H1 (cell line): ENCODE data around the gene SLC51B. TPM values are rescaled to one million over a fixed set of nuclear protein-coding genes. Genes with fewer than 3 reads are reported as not detected.

ENCODE experiments used
- CTCF ChIA-PET: fragments of 300-600 bp; sonication (Branson Sonifier 250); formaldehyde crosslinking; loops from one replicate; lab custom pipeline; 2021; ENCODE audit not compliant: partially characterized antibody; lab: Charles Lee
- POLR2A ChIA-PET: fragments of 300-600 bp; sonication (Branson Sonifier 250); formaldehyde crosslinking; loops from one replicate; lab custom pipeline; 2021; ENCODE audit warnings: inconsistent platforms; ENCODE audit not compliant: partially characterized antibody; lab: Charles Lee
- DNase-seq, 2 experiments: peaks; one replicate each; pipeline versions ENCODE4 v3.0.0 to v3.0.0-alpha.2; 2010 to 2022; ENCODE audit warnings: low spot score in 2 of 2, low read depth in 1 of 2, mixed read lengths in 1 of 2
- FAIRE-seq: peaks from 2 replicates; lab custom pipeline; 2011; peaks lifted over from hg19 to GRCh38; lab: Jason Lieb, UNC
- H2AFZ ChIP-seq: 2 replicates; pipeline ENCODE4 v1.8.1; 2012; ENCODE audit warnings: low read length, inconsistent platforms
- H2AK5ac ChIP-seq: 2 replicates; pipeline ENCODE4 v1.6.1; 2013; ENCODE audit warnings: low read depth, low read length
- H2BK120ac ChIP-seq: replicated peaks from 2 replicates; pipeline ENCODE3; 2013; ENCODE audit warnings: low read depth, low read length, inconsistent platforms
- H2BK12ac ChIP-seq: 2 replicates; pipeline ENCODE4 v1.6.1; 2013; ENCODE audit warnings: low read depth, low read length
- H2BK15ac ChIP-seq: 2 replicates; pipeline ENCODE4 v1.6.1; 2013; ENCODE audit warnings: low read length
- H2BK20ac ChIP-seq: 2 replicates; pipeline ENCODE4 v1.6.1; 2013; ENCODE audit warnings: low read length
- H2BK5ac ChIP-seq: 2 replicates; pipeline ENCODE4 v1.6.1; 2013; ENCODE audit warnings: low read depth, low read length
- H3K14ac ChIP-seq: 2 replicates; pipeline ENCODE4 v1.6.1; 2013; ENCODE audit warnings: inconsistent platforms; ENCODE audit not compliant: insufficient read length
- H3K18ac ChIP-seq: 2 replicates; pipeline ENCODE4 v1.6.1; 2013; ENCODE audit warnings: low read length; ENCODE audit errors: extremely low read depth
- H3K23ac ChIP-seq: 2 replicates; pipeline ENCODE4 v1.6.1; 2013; ENCODE audit warnings: inconsistent platforms; ENCODE audit not compliant: insufficient read length
- H3K23me2 ChIP-seq: 2 replicates; pipeline ENCODE4 v1.6.1; 2013; ENCODE audit warnings: low read depth, low read length
- H3K27ac ChIP-seq: 2 replicates; pipeline ENCODE4 v1.6.1; 2011; ENCODE audit warnings: low read depth, low read length, inconsistent platforms
- H3K27me3 ChIP-seq, 4 experiments: replicated peaks in 1 of 4; 1 replicate in 1 of 4; 2 replicates in 3 of 4; pipeline versions ENCODE4 v1.6.1 to v1.8.1; 2011 to 2013; ENCODE audit warnings: low read length in 3 of 4, mild to moderate bottlenecking in 3 of 4, inconsistent platforms in 2 of 4, mixed read lengths in 2 of 4, moderate library complexity in 1 of 4; ENCODE audit not compliant: control insufficient read depth in 3 of 4, insufficient read depth in 3 of 4; ENCODE audit errors: extremely low read depth in 1 of 4
- H3K36me3 ChIP-seq, 4 experiments: 2 replicates each; pipeline versions ENCODE4 v1.6.1 to v1.8.1; 2011 to 2013; ENCODE audit warnings: mild to moderate bottlenecking in 4 of 4, low read length in 3 of 4, moderate library complexity in 2 of 4, control low read depth in 1 of 4, inconsistent platforms in 1 of 4; ENCODE audit not compliant: insufficient read depth in 4 of 4, control insufficient read depth in 2 of 4
- H3K4ac ChIP-seq: replicated peaks from 2 replicates; pipeline ENCODE3; 2013; ENCODE audit warnings: low read length, low read depth, mixed read lengths, inconsistent platforms; ENCODE audit not compliant: insufficient read length
- H3K4me1 ChIP-seq, 4 experiments: replicated peaks in 1 of 4; 1 replicate in 1 of 4; 2 replicates in 3 of 4; pipeline versions ENCODE4 v1.6.1 to v1.8.1; 2011 to 2013; ENCODE audit warnings: low read length in 3 of 4, inconsistent platforms in 2 of 4, mixed read lengths in 1 of 4; ENCODE audit not compliant: insufficient read depth in 4 of 4, control insufficient read depth in 3 of 4
- H3K4me2 ChIP-seq, 2 experiments: 2 replicates each; pipeline versions ENCODE4 v1.6.1 to v1.8.1; 2011 to 2013; ENCODE audit warnings: low read depth in 2 of 2, low read length in 2 of 2, control low read depth in 1 of 2, inconsistent platforms in 1 of 2, mild to moderate bottlenecking in 1 of 2; ENCODE audit not compliant: insufficient read depth in 1 of 2
- H3K4me3 ChIP-seq, 4 experiments: fragments of 200-600, 300-600 bp in 1 of 4; sonication (generic), shearing (Covaris generic), sonication (Bioruptor Twin) in 1 of 4; 2 replicates each; pipeline versions ENCODE4 v1.5.1 to v1.8.1; 2011 to 2016; ENCODE audit warnings: low read length in 4 of 4, low read depth in 3 of 4, control low read depth in 2 of 4, inconsistent platforms in 2 of 4, mild to moderate bottlenecking in 2 of 4, mixed read lengths in 1 of 4, moderate library complexity in 1 of 4; ENCODE audit not compliant: insufficient read depth in 2 of 4; ENCODE audit errors: extremely low read depth in 1 of 4
- H3K56ac ChIP-seq: replicated peaks from 2 replicates; pipeline ENCODE3; 2013; ENCODE audit warnings: low read depth, mild to moderate bottlenecking, mixed read lengths, low read length, inconsistent platforms; ENCODE audit not compliant: insufficient read length
- H3K79me1 ChIP-seq: 2 replicates; pipeline ENCODE4 v1.6.1; 2013; ENCODE audit warnings: low read depth, low read length, control low read depth
- H3K79me2 ChIP-seq, 2 experiments: 2 replicates each; pipeline versions ENCODE4 v1.6.1 to v1.8.1; 2012 to 2013; ENCODE audit warnings: low read length in 2 of 2, mild to moderate bottlenecking in 2 of 2, inconsistent platforms in 1 of 2; ENCODE audit not compliant: insufficient read depth in 2 of 2, control insufficient read depth in 1 of 2
- H3K9ac ChIP-seq, 4 experiments: replicated peaks in 1 of 4; 1 replicate in 1 of 4; 2 replicates in 3 of 4; pipeline versions ENCODE4 v1.6.1 to v1.8.1; 2011 to 2013; ENCODE audit warnings: low read depth in 3 of 4, low read length in 3 of 4, control low read depth in 2 of 4, mild to moderate bottlenecking in 2 of 4, moderate library complexity in 2 of 4, inconsistent platforms in 1 of 4; ENCODE audit errors: extremely low read depth in 1 of 4
- H3K9me3 ChIP-seq, 2 experiments: 2 replicates each; pipeline versions ENCODE4 v1.6.1 to v1.8.1; 2012 to 2013; ENCODE audit warnings: mild to moderate bottlenecking in 2 of 2, moderate library complexity in 2 of 2, control low read depth in 1 of 2, inconsistent platforms in 1 of 2, low read depth in 1 of 2, low read length in 1 of 2, mixed read lengths in 1 of 2; ENCODE audit not compliant: insufficient read depth in 2 of 2
- H4K20me1 ChIP-seq, 2 experiments: replicated peaks in 1 of 2; 2 replicates each; pipeline versions ENCODE3 to v1.8.1; 2011 to 2013; ENCODE audit warnings: inconsistent platforms in 2 of 2, low read length in 2 of 2, mild to moderate bottlenecking in 1 of 2; ENCODE audit not compliant: insufficient read depth in 2 of 2, control insufficient read depth in 1 of 2
- H4K5ac ChIP-seq: 2 replicates; pipeline ENCODE4 v1.6.1; 2013; ENCODE audit warnings: low read length, low read depth, mixed read lengths, inconsistent platforms; ENCODE audit not compliant: insufficient read length
- H4K8ac ChIP-seq: 2 replicates; pipeline ENCODE4 v1.8.0; 2013; ENCODE audit warnings: mild to moderate bottlenecking, moderate library complexity, low read length, inconsistent platforms; ENCODE audit not compliant: insufficient read depth; ENCODE audit errors: extremely low read depth
- H4K91ac ChIP-seq: replicated peaks from 2 replicates; pipeline ENCODE3; 2013; ENCODE audit warnings: low read length, mixed read lengths, inconsistent platforms; ENCODE audit not compliant: insufficient read length
- BACH1 ChIP-seq: IDR thresholded peaks from 2 replicates; pipeline ENCODE4 v1.6.1; 2012; ENCODE audit warnings: low read length, improper control_type of control experiment
- HDAC2 ChIP-seq, 2 experiments: fragments of 300-600 bp in 1 of 2; sonication (generic) in 1 of 2; IDR thresholded peaks; 2 replicates each; pipeline ENCODE4 v1.6.1; 2011 to 2012; ENCODE audit warnings: low read depth in 2 of 2, low read length in 2 of 2, mild to moderate bottlenecking in 2 of 2, moderate library complexity in 2 of 2, borderline replicate concordance in 1 of 2, inconsistent platforms in 1 of 2
- PHF8 ChIP-seq: fragments of 200-600 bp; sonication (generic); conservative IDR thresholded peaks from 2 replicates; pipeline ENCODE4 v1.7.1; 2012; ENCODE audit warnings: low read depth, mild to moderate bottlenecking, inconsistent platforms, low read length, moderate library complexity
- SIN3A ChIP-seq, 2 experiments: IDR thresholded peaks in 1 of 2; conservative IDR thresholded peaks in 1 of 2; 2 replicates each; pipeline ENCODE4 v1.6.1; 2011 to 2012; ENCODE audit warnings: low read length in 2 of 2, improper control_type of control experiment in 1 of 2, low read depth in 1 of 2, mild to moderate bottlenecking in 1 of 2
- SP1 ChIP-seq: IDR thresholded peaks from 2 replicates; pipeline ENCODE4 v1.6.1; 2011; ENCODE audit warnings: low read depth, low read length
- TEAD4 ChIP-seq: IDR thresholded peaks from 2 replicates; pipeline ENCODE4 v1.6.1; 2012; ENCODE audit warnings: low read depth, low read length, inconsistent platforms, mixed read lengths
- WGBS, 2 experiments: shearing (Covaris generic) in 1 of 2; methylation state at CpG; one replicate each; pipeline versions ENCODE4 v1.1.6 to v1.1.7; 2013 to 2015; ENCODE audit warnings: low lambda C conversion rate in 2 of 2, mixed read lengths in 2 of 2, inconsistent platforms in 1 of 2, low coverage in 1 of 2, missing lambda C conversion rate in 1 of 2; ENCODE audit not compliant: insufficient replicate concordance in 2 of 2, insufficient coverage in 1 of 2, insufficient read length in 1 of 2; ENCODE audit errors: extremely low coverage in 1 of 2, missing lambda C conversion rate in 1 of 2; 5-methylcytosine and 5-hydroxymethylcytosine counted together
- polyA plus RNA-seq, 7 experiments: library from polyadenylated mRNA; depleted of rRNA in 3 of 7; stranded (reverse) in 5 of 7; unstranded in 2 of 7; fragments of >200 nt in 5 of 7; fragments of 200-250 nt in 2 of 7; gene quantifications; 1 replicate in 5 of 7; 2 replicates in 1 of 7; 4 replicates in 1 of 7; pipeline versions ENCODE4 v1.2.1 to v1.2.3, GENCODE V29; 2011 to 2013; ENCODE audit warnings: missing spikeins in 2 of 7, mixed read lengths in 2 of 7
- total RNA-seq: library from RNA; stranded (reverse); fragmentation: NEBNext Ultra II Directional; extraction: Animal tissue kit (Norgen Biotek cat#: 25700); gene quantifications from 2 replicates; pipeline ENCODE4 v1.2.1, GENCODE V29; 2021
- TF ChIP-seq, protein P1 (sequence below): IDR thresholded peaks from 2 replicates; pipeline ENCODE4 v1.6.1; 2012; ENCODE audit warnings: inconsistent platforms

Gene SLC51B
- total and polyA plus RNA-seq, 2 of the 8 experiments (the other 6 are each of a cell fraction or from before 2014, with no cell fraction given) = not detected

GRCh38 chr15:65054333-65055200 lies 9.4 kb downstream of the SLC51B start:
- no peak for FAIRE-seq
- no peak overlapping the region for H3K4ac ChIP-seq
- no peaks in the 10 kb centered on the region for H4K20me1 ChIP-seq
- H3K27ac ChIP-seq = no peak overlapping the region
- no peak overlapping the region for H3K9ac ChIP-seq
- H3K23ac ChIP-seq = no peak overlapping the region
- no peak overlapping the region for H3K4me3 ChIP-seq
- no peak overlapping the region for H3K4me2 ChIP-seq
- no peaks in the 10 kb centered on the region; a peak in 1 of 8 replicates for H3K36me3 ChIP-seq
- H4K8ac ChIP-seq = no peak overlapping the region
- H3K14ac ChIP-seq = no peak overlapping the region
- H2AK5ac ChIP-seq = no peak overlapping the region
- no peaks in the 10 kb centered on the region for H3K9me3 ChIP-seq
- H4K91ac ChIP-seq = no peak overlapping the region
- H4K5ac ChIP-seq = no peak overlapping the region
- ChIA-PET CTCF (interaction anchor here (0.7 to 33.2 kb wide), 12 partner anchors 12 to 216 kb away, joined by 3 to 1213 read pairs (median 14); partner anchors contain the start of genes KBTBD13, RASL12, SLC51B and UBAP1L), POLR2A (interaction anchor here (0.9 to 1.7 kb wide), 8 partner anchors 9 to 66 kb away, joined by 3 to 5 read pairs (median 3); no protein-coding TSS in a partner anchor)
- H2BK12ac ChIP-seq = no peak overlapping the region
- WGBS, 2 experiments = 79% methylated on average over 25 of the region's 26 CpGs; no CpG with 5 or more reads in 1 of the 2 experiments
- no peaks in the 10 kb centered on the region; a peak in 2 of 7 replicates for H3K27me3 ChIP-seq
- H2BK15ac ChIP-seq = no peak overlapping the region
- H3K23me2 ChIP-seq = no peaks in the 10 kb centered on the region
- H2BK120ac ChIP-seq = no peak overlapping the region
- no peak overlapping the region for H2BK20ac ChIP-seq
- H2AFZ ChIP-seq = no peak overlapping the region
- H3K18ac ChIP-seq = no peak overlapping the region
- H2BK5ac ChIP-seq = 0 out of 2 replicates have a peak overlapping the region, but pooled peaks have one; percentile 60
- H3K4me1 ChIP-seq = no peaks in the 10 kb centered on the region
- peak in 1 of 2 experiments; percentile 88 for DNase-seq
- no peaks in the 10 kb centered on the region for H3K79me1 ChIP-seq
- H3K79me2 ChIP-seq = no peaks in the 10 kb centered on the region
- no peak overlapping the region for H3K56ac ChIP-seq
- TF ChIP-seq BACH1 = no peak
- no peak for TF ChIP-seq SP1
- TF ChIP-seq, protein P1, sequence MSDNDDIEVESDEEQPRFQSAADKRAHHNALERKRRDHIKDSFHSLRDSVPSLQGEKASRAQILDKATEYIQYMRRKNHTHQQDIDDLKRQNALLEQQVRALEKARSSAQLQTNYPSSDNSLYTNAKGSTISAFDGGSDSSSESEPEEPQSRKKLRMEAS = peak; percentile 39; the same call in 1 of the 2 replicates
- TF ChIP-seq TEAD4 = 0 out of 2 replicates have a peak, but pooled peaks have one; percentile 21
- TF ChIP-seq HDAC2 (IDR thresholded peaks at IDR 0.05; ENCODE audit: borderline replicate concordance in 1 of 2, low read depth in 2 of 2, low read length in 2 of 2) = no peak
- no peak for TF ChIP-seq PHF8
- peak; percentile 93 to 98; a peak in 3 of 4 replicates for TF ChIP-seq SIN3A (conservative IDR thresholded peaks at IDR 0.05 in 1 of 2, IDR thresholded peaks at IDR 0.05 in 1 of 2; ENCODE audit: low read depth in 1 of 2, low read length in 2 of 2)
